NCI-H510A (cell line): ENCODE data around the gene SFMBT2.

Experiments
- DNase-seq: peaks from one replicate; lab custom pipeline; 2025; lab: John Stamatoyannopoulos, UW

Gene SFMBT2

GRCh38 chr10:7425691-7426090 is 14.9 kb upstream of the SFMBT2 start:
- no peak for DNase-seq

- DNase-seq: no peak
Measured at GRCh38 chr10:7424919-7425318, 14.1 kb upstream of the SFMBT2 start.

- no peak for DNase-seq
Measured at GRCh38 chr10:7424315-7424714, 13.5 kb upstream of the SFMBT2 start.

- DNase-seq: no peak
Measured at GRCh38 chr10:7423521-7423920, 12.7 kb upstream of the SFMBT2 start.

- no peak for DNase-seq
Measured at GRCh38 chr10:7421526-7421925, 10.7 kb upstream of the SFMBT2 start.

GRCh38 chr10:7419998-7420397 is 9.2 kb upstream of the SFMBT2 start:
- no peak for DNase-seq

GRCh38 chr10:7417807-7418206 is 7.0 kb upstream of the SFMBT2 start:
- DNase-seq: no peak

- no peak for DNase-seq
Measured at GRCh38 chr10:7417103-7417623, 6.3 kb upstream of the SFMBT2 start.

- DNase-seq: no peak
Measured at GRCh38 chr10:7414766-7415165, 3.9 kb upstream of the SFMBT2 start.

GRCh38 chr10:7412928-7413282 is 2.1 kb upstream of the SFMBT2 start:
- DNase-seq: no peak

- no peak for DNase-seq
Measured at GRCh38 chr10:7412237-7412927, 1.5 kb upstream of the SFMBT2 start.

- no peak for DNase-seq
Measured at GRCh38 chr10:7411671-7412128, 866 bp upstream of the SFMBT2 start.

- no peak for DNase-seq
Measured at GRCh38 chr10:7410301-7410861, 453 bp downstream of the SFMBT2 start.

GRCh38 chr10:7409732-7410168 is 1.1 kb downstream of the SFMBT2 start:
- no peak for DNase-seq

GRCh38 chr10:7409045-7409731 is 1.6 kb downstream of the SFMBT2 start:
- DNase-seq: no peak

- no peak for DNase-seq
Measured at GRCh38 chr10:7408291-7409044, 2.4 kb downstream of the SFMBT2 start.

GRCh38 chr10:7407368-7408290 is 3.2 kb downstream of the SFMBT2 start:
- no peak for DNase-seq

GRCh38 chr10:7406712-7407333 is 4.0 kb downstream of the SFMBT2 start:
- DNase-seq: no peak

- DNase-seq: no peak
Measured at GRCh38 chr10:7405637-7406036, 5.2 kb downstream of the SFMBT2 start.

- DNase-seq: no peak
Measured at GRCh38 chr10:7403620-7404019, 7.2 kb downstream of the SFMBT2 start.

GRCh38 chr10:7401782-7402181 is 9.1 kb downstream of the SFMBT2 start:
- DNase-seq: no peak
